ENCODE data around the gene ZNF503. TPM values are rescaled to one million over a fixed set of nuclear protein-coding genes. Genes with fewer than 3 reads are reported as not detected.

Gene ZNF503
- total and polyA plus RNA-seq, 2 of the 8 experiments (the other 6 are each of a cell fraction or from before 2014, with no cell fraction given), result 0.03 to 0.13 TPM

DNA sequence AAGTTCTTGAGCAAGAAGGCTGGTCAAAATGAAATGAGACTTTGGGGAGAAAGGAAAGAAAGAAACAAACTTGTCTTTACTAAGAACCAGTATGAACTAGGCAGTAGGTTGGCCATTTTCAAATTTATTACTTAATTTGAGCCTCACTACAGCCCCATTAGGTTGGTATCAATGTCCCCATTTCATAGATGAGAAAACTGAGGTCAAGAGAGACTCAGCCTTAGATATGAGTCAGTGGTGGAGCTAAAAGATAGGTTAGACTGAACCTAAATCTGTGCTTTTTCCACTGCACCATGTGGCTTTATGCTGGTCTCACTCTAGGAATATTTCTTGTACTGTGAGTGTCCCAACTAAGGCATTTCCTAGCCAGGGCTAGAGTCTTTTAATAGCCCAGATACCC is 8.8 kb downstream of the ZNF503 start (continued):
- no peak for TF ChIP-seq EP300 (IDR thresholded peaks at IDR 0.05; ENCODE audit: borderline replicate concordance in 1 of 2, low read depth in 2 of 2, low read length in 2 of 2)
